SW 1271 (cell line): ENCODE data around the gene OBSCN.

ENCODE experiments used
- DNase-seq, 2 experiments: peaks; one replicate each; lab custom pipeline; 2025; lab: John Stamatoyannopoulos, UW

Gene OBSCN

DNA sequence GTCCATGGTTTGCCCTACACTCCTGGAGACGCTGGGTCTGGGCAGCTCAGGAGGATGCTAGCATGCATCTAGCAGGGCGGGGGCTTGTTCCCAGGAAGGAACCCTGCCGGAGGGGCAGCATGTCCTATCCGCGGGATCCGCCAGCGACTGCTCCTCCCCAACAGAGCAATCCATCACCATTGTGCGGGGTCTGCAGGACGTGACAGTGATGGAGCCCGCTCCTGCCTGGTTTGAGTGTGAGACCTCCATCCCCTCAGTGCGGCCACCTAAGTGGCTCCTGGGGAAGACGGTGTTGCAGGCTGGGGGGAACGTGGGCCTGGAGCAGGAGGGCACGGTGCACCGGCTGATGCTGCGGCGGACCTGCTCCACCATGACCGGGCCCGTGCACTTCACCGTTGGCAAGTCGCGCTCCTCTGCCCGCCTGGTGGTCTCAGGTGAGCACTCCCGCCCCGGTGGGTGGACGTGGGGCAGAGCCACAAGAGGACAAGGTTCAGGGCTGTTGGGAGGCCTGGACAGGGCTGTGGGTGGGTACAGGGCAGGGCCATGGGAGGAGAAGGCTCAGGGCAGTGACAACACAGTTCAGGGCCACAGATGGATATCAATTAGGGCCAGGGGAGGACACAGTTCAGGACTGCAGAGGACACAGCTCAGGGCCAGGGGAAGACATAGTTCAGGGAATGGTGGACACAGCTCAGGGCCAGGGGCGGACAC lies 71.3 kb downstream of the OBSCN start:
- no peak for DNase-seq

DNA sequence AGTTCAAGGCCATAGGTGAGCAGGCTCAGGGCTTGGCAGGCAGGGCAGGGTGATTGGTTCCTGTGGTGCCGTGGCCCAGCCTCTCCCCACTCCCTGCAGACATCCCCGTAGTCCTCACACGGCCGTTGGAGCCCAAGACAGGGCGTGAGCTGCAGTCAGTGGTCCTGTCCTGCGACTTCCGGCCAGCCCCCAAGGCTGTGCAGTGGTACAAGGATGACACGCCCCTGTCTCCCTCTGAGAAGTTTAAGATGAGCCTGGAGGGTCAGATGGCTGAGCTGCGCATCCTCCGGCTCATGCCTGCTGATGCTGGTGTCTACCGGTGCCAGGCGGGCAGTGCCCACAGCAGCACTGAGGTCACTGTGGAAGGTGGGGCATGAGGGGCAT lies 71.9 kb downstream of the OBSCN start:
- DNase-seq, result no peak

DNA sequence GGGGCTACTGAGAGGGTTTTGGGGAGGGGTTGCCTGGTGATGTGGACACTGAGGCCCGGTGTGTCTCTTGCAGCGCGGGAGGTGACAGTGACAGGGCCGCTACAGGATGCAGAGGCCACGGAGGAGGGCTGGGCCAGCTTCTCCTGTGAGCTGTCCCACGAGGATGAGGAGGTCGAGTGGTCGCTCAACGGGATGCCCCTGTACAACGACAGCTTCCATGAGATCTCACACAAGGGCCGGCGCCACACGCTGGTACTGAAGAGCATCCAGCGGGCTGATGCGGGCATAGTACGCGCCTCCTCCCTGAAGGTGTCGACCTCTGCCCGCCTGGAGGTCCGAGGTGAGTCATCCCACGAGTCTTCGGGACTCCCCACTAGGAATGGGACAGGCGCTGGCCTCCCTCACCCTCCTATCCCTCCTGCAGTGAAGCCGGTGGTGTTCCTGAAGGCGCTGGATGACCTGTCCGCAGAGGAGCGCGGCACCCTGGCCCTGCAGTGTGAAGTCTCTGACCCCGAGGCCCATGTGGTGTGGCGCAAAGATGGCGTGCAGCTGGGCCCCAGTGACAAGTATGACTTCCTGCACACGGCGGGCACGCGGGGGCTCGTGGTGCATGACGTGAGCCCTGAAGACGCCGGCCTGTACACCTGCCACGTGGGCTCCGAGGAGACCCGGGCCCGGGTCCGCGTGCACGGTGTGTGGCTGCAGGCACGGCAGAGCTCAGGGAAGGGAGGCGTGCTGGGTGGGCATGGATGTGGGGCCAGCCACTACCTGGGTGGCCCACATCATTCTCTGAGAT lies 72.5 kb downstream of the OBSCN start:
- no peak for DNase-seq

DNA sequence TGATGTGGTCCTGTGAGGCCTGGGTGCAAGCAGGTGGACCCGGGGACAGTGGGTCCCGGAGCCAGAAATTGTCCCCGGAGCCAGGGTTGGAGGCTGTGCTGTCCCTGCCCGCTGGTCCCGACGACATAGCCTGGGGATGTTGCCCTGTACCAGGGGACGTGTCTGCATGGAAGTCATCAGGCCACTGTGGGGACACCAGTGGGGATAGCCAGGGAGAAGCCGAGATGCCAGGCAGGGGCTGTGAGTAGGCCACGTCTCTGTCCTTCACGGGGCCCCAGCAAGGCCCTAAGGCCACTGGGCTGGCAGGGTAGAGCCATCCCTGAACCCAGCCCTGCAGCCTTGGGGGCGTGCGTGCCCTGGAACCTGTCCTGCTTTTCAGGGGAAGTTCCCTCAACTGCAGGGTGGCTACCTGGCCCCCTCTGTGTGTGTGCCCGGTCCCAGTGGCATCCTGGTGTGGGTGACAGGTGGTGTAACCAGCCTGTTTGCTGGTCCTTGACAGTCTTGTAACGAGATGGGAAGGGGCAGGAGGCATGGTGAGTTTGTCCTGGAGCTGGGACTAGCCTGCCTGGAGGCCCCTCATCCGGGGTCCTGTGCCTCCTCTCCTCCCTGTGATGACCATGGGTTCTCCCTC lies 73.2 kb downstream of the OBSCN start:
- no peak for DNase-seq

DNA sequence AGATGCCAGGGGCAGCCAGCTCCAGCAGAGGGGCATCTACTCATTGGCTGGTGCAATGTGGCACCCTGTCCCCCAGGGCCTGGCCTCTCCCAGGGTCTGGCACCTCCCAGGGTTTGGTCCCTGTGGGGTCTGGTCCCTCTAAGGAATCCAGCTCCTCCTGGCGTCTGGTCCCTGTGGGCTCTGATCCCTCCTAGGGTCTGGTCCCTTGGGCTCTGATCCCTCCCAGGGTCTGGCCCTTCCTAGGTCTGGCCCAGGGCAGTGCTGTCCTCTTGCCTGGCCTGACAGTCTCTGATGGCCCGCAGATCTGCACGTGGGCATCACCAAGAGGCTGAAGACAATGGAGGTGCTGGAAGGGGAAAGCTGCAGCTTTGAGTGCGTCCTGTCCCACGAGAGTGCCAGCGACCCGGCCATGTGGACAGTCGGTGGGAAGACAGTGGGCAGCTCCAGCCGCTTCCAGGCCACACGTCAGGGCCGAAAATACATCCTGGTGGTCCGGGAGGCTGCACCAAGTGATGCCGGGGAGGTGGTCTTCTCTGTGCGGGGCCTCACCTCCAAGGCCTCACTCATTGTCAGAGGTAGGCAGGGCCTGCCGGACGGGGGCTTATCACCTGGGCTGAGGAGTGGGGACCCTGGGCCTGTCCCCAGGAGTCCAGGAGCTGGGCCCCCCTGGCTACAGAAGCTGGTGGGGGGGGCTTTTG lies 73.9 kb downstream of the OBSCN start:
- DNase-seq, result no peak

DNA sequence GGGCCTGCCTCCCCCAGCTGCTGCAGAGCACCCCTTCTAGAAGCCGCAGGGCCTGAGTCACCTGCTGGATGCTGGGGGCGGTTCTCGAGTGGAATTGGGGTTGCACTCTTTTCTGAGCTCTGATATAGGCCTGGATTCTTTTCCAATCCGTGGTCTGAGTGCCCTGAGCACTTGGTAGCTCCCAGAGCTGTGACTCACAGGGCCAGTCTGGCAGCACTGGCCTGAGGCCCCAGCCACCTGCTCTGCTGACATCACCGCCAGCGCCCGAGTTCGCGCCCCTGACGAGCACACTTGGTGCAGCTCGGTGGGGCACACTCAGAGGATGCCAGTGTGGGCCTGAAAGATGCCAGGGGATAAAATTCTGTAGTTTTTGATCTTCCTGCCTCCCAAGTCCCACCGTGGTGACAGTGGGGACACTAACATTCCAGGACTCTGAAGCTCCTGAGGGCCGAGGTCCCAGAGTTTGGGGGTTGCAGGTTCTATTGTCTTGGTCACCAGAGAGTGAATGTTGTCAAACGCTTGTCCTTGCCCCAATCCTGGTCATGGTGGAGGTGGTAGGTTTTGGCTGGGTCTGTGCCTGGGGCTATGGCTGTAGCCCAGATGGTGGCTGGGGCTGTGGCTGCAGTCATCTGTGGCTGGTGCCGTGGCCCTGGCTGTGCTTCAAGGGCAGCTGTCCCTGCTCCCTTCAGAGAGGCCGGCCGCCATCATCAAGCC lies 74.6 kb downstream of the OBSCN start:
- DNase-seq, result no peak

DNA sequence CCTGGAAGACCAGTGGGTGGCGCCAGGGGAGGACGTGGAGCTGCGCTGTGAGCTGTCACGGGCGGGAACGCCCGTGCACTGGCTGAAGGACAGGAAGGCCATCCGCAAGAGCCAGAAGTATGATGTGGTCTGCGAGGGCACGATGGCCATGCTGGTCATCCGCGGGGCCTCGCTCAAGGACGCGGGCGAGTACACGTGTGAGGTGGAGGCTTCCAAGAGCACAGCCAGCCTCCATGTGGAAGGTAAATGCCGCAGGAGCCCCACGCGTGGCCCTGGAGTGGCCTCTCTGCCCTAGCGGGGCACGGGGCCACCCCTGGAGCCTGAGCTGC lies 75.2 kb downstream of the OBSCN start:
- DNase-seq, result no peak

DNA sequence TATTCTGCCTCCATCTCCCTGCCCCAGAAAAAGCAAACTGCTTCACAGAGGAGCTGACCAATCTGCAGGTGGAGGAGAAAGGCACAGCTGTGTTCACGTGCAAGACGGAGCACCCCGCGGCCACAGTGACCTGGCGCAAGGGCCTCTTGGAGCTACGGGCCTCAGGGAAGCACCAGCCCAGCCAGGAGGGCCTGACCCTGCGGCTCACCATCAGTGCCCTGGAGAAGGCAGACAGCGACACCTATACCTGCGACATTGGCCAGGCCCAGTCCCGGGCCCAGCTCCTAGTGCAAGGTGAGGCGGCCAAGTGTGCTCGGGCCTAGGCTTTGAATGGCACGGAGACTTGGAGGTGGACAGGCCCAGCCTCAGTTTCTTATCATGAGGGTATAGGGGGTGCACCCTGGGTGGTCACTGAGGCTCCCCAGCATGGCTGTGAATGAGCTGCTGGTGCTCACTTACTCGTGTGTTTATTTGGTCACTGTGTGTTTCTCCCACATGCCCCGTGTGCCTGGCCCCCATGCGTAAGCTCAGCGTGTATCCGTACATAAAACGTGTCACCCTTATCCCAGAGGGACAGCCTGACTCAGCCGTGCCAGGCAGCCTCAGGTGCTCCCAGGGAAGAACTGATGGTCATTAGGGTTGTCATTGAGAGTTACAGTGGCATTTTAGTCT lies 75.8 kb downstream of the OBSCN start:
- DNase-seq, result no peak

DNA sequence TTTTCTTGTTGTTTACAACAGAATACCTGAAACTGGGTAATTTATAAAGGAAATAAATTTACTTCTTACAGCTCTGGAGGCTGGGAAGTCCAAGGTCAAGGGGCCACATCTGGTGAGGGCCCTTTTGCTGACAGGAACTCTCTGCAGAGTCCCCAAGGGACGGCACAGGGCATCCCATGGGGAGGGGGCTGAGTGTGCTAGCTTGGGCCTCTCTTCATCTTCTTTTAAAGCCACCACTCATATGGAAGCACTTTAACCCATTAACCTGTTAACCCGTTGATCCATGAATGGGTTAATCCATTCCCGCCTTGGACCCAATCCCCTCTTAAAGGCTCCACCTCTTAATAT lies 76.3 kb downstream of the OBSCN start:
- no peak for DNase-seq

DNA sequence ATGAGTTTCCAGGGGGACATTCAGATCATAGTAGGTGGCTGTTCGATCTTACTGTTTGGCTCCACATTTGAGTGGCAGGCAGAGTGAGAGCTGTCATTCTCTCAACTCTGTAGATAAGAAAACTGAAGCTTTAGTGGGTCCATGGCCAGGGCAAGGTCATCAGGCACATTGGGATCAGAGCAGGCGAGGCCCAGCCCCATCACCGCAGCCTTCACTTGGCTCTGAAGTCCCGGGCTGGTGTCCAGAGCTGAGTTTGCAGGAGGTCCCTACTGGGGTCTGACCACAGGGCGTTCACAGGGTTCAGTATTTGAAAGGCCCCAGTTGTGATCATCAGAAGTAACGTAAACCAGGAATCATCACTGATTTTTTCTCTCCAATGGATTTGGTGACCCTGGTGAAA lies 76.7 kb downstream of the OBSCN start:
- no peak for DNase-seq

DNA sequence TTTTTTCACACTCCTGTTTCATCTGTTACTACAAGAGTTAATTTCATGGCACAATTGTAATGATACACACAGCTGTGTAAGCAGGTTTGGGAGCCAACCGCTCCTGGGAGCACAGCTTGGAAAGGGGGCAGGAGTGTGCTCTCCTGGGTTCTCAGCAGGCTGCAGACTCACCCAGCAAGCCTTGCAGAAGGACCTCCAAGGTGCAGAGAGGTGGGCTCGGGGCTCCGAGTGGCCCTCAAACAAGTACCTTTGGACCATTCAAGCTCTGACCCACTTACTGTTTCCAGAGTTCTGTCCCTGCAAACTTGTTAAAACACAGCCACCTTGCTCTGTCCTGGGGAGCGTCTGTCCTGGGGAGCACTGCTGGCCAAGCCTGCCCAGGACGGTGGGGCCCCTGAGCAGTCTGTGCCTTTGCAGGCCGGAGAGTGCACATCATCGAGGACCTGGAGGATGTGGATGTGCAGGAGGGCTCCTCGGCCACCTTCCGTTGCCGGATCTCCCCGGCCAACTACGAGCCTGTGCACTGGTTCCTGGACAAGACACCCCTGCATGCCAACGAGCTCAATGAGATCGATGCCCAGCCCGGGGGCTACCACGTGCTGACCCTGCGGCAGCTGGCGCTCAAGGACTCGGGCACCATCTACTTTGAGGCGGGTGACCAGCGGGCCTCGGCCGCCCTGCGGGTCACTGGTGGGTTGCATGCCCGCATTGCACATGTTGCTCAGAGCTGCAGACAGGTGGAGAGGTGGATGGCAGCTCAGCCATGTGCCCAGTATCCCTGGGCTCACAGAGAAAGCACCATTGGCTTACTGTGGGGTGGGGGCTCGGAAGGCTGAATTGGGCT lies 78.0 kb downstream of the OBSCN start:
- no peak for DNase-seq

DNA sequence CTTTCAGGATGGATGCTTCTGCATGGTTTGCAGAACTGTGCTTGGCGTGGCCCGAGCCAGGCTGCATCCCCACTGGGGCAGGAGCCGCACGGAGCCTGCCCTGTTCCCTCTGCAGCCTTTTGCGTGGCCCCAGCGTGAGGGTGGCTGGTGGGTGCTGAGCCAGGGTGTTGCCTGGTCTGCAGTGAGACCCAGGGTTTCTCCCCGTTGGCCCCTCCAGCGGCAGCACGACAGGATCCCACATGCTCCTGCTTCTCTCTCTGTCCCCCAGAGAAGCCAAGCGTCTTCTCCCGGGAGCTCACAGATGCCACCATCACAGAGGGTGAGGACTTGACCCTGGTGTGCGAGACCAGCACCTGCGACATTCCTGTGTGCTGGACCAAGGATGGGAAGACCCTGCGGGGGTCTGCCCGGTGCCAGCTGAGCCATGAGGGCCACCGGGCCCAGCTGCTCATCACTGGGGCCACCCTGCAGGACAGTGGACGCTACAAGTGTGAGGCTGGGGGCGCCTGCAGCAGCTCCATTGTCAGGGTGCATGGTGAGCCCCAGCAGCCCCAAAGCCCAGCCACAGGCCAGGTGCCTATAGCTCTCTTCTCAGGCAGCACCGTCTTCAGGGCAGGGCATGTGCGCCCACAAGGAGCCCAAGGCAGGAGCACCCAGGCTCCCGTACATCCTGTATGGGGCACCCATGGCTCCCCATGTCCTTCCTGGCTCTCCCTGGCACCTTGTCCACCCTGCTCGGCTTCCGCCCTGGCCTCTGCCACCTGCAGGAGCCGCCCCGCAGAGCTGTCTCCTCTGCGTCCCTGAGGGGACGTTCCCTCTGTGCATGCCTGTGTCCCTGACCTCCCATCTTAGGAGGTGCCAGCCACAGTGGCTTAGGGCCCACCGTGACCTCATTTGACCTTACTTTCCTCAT lies 78.9 kb downstream of the OBSCN start:
- no peak for DNase-seq

DNA sequence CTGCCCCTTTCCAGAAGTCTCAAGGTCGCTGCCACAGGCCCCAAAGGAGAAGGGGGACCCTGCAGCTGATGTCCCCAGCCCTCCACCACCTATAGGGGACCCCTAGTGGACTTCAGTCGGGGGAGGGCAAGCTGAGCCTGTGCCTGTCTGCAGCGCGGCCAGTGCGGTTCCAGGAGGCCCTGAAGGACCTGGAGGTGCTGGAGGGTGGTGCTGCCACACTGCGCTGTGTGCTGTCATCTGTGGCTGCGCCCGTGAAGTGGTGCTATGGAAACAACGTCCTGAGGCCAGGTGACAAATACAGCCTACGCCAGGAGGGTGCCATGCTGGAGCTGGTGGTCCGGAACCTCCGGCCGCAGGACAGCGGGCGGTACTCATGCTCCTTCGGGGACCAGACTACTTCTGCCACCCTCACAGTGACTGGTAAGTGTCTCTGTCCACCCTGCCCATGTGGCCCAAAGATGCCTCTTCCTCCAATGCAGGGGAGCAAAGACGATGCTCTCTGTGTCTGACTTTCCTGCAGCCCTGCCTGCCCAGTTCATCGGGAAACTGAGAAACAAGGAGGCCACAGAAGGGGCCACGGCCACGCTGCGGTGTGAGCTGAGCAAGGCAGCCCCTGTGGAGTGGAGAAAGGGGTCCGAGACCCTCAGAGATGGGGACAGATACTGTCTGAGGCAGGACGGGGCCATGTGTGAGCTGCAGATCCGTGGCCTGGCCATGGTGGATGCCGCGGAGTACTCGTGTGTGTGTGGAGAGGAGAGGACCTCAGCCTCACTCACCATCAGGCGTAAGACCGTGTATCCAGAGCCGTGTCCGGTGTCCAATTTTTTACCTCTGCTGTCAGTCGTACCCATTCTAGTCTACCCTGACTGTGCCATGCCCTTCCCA lies 79.9 kb downstream of the OBSCN start:
- no peak for DNase-seq

DNA sequence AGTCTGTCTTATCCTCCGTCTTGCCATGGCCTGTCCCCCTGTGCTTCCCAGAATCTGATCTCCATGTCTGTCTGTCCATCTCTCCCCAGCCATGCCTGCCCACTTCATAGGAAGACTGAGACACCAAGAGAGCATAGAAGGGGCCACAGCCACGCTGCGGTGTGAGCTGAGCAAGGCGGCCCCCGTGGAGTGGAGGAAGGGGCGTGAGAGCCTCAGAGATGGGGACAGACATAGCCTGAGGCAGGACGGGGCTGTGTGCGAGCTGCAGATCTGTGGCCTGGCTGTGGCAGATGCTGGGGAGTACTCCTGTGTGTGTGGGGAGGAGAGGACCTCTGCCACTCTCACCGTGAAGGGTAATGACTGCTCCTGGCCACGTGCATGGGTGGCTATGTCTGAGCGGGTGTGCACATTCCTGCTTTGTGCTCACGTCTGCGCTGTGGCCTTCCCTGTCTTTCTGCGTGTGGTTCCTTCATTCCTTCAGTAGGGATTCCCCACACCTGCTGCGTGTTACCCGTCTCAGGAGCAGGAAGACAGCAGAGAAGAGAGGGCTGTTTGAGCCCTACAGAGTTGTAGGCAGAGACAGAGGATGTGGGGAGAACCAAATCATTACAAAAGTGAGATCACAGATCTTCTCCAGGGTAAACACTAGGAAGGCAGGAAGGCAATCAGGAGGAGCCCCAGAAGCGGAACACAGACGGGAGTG lies 80.8 kb downstream of the OBSCN start:
- DNase-seq, result no peak

DNA sequence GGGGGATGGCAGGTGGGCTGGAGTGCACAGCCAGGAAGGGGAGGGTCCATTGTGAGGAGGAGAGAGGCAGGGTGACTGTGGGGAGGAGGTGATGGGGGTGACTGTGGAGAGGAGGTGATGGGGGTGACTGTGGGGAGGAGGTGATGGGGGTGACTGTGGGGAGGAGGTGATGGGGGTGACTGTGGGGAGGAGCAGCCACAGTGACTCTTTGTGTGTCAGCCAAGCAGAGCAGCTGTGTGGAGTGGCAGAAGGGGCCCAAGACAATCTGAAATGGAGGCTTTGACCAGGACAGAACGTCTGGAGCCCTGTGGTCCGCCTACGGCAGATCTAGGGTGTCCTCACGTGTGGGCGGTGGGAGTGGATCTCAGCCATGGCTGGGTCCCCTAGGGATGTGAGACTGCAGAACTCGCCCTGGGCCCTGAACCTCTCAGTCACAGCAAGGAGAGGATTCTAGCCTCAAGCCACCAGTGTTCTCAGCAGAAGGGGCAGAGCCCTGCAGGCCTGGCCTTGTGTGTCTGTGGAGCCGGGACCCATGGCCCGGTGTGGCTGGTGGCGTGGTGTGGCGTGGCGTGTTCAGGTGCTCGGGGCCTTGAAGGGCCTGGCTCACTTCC lies 81.5 kb downstream of the OBSCN start:
- DNase-seq, result no peak

DNA sequence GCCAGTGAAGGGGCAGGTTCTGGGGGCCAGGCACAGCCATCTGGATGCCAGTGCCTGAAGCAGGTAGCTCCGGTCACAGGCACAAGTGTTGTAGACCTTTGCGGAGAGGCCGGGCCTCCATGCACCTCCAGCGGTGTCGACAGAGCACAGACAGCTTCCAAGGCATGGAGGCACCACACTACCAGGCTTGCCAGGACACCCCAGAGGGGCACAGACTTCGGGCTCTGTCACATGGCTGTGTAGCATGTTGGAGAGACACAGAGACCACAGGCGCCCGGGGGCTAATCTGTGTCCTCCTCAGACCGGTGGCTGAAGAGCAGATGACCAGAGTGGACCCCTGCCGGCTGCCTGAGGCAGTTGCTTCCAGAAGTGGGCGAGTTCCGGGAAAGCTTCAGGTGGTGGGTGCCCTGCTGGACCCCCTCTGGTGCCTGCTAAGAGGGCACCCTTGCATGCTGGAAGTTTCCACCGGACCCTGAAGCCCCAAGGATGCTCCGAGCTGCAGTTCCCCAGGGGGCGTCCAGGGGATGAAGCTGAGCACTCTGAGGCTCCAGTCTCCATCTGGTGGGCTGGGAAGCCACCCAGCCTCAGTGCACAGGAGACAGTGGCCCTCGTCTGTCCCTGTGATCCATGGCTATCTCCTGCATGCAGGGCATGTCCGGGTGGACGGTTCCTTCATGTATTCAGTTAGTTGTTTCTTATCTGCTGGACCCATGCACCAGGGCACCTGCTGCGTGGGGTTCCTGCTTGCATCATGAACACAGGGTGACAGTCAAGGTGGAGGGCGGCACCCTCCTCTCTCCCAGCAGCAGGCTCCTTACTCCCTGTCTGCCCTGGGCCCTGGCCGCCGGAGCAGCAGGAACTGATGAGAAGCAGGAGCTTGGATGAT lies 82.4 kb downstream of the OBSCN start:
- DNase-seq, result no peak
